B cell (primary cell): ENCODE measurements around the gene SCO2. TPM values are rescaled to one million over a fixed set of nuclear protein-coding genes. Genes with fewer than 3 reads are reported as not detected.
"Not testable (repeated sequence)": the region's sequence is repeated elsewhere in the genome, so short reads cannot be mapped to it uniquely, and the experiment has no call there.

ENCODE experiments used
- ATAC-seq: fragments of 200-7000 bp; cut with Tn5 transposase; one replicate; pipeline ENCODE4 v1.10.0; 2021; ENCODE audit warnings: low read depth, mild to moderate bottlenecking, moderate number of reproducible peaks, moderate library complexity
- CTCF ChIA-PET: fragments of 350-600 bp; sonication (Branson Sonifier 250); formaldehyde crosslinking; loops from one replicate; lab custom pipeline; 2021; ENCODE audit warnings: antibody characterized with exemption, inconsistent platforms; lab: Charles Lee
- POLR2A ChIA-PET: fragments of 350-600 bp; sonication (Branson Sonifier 250); formaldehyde crosslinking; loops from one replicate; lab custom pipeline; 2021; ENCODE audit warnings: antibody characterized with exemption; lab: Charles Lee
- DNase-seq: peaks from one replicate; pipeline ENCODE4 v3.0.0; 2013
- H2AFZ ChIP-seq: 2 replicates; pipeline ENCODE4 v1.6.1; 2012; ENCODE audit warnings: mild to moderate bottlenecking, low read depth, low read length; ENCODE audit not compliant: insufficient read depth, poor library complexity, severe bottlenecking
- H3K27ac ChIP-seq, 2 donors: 1 replicate in 1 of 2; 2 replicates in 1 of 2; pipeline ENCODE4 v1.5.1; 2012 to 2013; ENCODE audit warnings: low read length in 2 of 2, mild to moderate bottlenecking in 2 of 2, moderate library complexity in 1 of 2
- H3K27me3 ChIP-seq, 4 experiments: fragments of 200-600 bp in 1 of 4; sonication (generic) in 1 of 4; replicated peaks in 1 of 4; 1 replicate in 2 of 4; 2 replicates in 2 of 4; pipeline versions ENCODE4 v1.6.1 to v1.7.0; 2013 to 2016; ENCODE audit warnings: low read length in 3 of 4, mild to moderate bottlenecking in 2 of 4, mixed read lengths in 1 of 4, moderate library complexity in 1 of 4; ENCODE audit not compliant: insufficient read depth in 4 of 4, control insufficient read depth in 3 of 4; ENCODE audit errors: control extremely low read depth in 1 of 4
- H3K36me3 ChIP-seq, 2 experiments: replicated peaks in 1 of 2; 1 replicate in 1 of 2; 2 replicates in 1 of 2; pipeline versions ENCODE4 v1.6.1 to v1.7.1; 2013; ENCODE audit warnings: low read length in 1 of 2; ENCODE audit not compliant: insufficient read depth in 2 of 2, control insufficient read depth in 1 of 2; ENCODE audit errors: control extremely low read depth in 1 of 2, extremely low read depth in 1 of 2
- H3K4me1 ChIP-seq, 2 donors: fragments of 200-600 bp in 1 of 2; sonication (generic) in 1 of 2; 1 replicate in 1 of 2; 2 replicates in 1 of 2; pipeline versions ENCODE4 v1.5.1 to v1.6.1; 2013 to 2017; ENCODE audit warnings: low read length in 2 of 2; ENCODE audit not compliant: control insufficient read depth in 2 of 2, insufficient read depth in 2 of 2
- H3K4me2 ChIP-seq: replicated peaks from 2 replicates; pipeline ENCODE3; 2012; ENCODE audit warnings: mild to moderate bottlenecking, low read depth, low read length; ENCODE audit not compliant: poor library complexity, severe bottlenecking
- H3K4me3 ChIP-seq, 5 experiments: fragments of 200-600 bp in 1 of 5; sonication (generic) in 1 of 5; 1 replicate in 3 of 5; 2 replicates in 2 of 5; pipeline versions ENCODE4 v1.5.1 to v1.7.0; 2011 to 2016; ENCODE audit warnings: low read length in 4 of 5, mild to moderate bottlenecking in 4 of 5, low read depth in 2 of 5, control low read depth in 1 of 5, moderate library complexity in 1 of 5; ENCODE audit not compliant: insufficient read depth in 1 of 5; ENCODE audit errors: control extremely low read depth in 1 of 5, extremely low read depth in 1 of 5
- H3K79me2 ChIP-seq: fragments of 200-600 bp; sonication (generic); one replicate; pipeline ENCODE4 v1.6.0; 2016; ENCODE audit warnings: low read length; ENCODE audit not compliant: control insufficient read depth, insufficient read depth
- H3K9ac ChIP-seq: fragments of 200-600 bp; sonication (generic); 2 replicates; pipeline ENCODE4 v1.6.1; 2017; ENCODE audit warnings: mild to moderate bottlenecking, low read length, moderate library complexity
- H3K9me3 ChIP-seq, 3 donors: one replicate each; pipeline versions ENCODE4 v1.6.1 to v1.7.1; 2013; ENCODE audit warnings: low read length in 2 of 3; ENCODE audit not compliant: control insufficient read depth in 2 of 3, insufficient read depth in 1 of 3; ENCODE audit errors: control extremely low read depth in 1 of 3
- H4K20me1 ChIP-seq: 2 replicates; pipeline ENCODE4 v1.6.0; 2012; ENCODE audit warnings: mild to moderate bottlenecking, low read length; ENCODE audit not compliant: insufficient read depth, control insufficient read depth, poor library complexity, severe bottlenecking
- H3K27ac Mint-ChIP-seq: one replicate; pipeline ENCODE4 v1.8.0; 2021; ENCODE audit warnings: mixed read lengths
- H3K27me3 Mint-ChIP-seq: one replicate; pipeline ENCODE4 v1.8.0; 2021; ENCODE audit warnings: mixed read lengths
- H3K4me1 Mint-ChIP-seq: one replicate; pipeline ENCODE4 v1.8.0; 2021; ENCODE audit warnings: mixed read lengths
- H3K4me3 Mint-ChIP-seq: one replicate; pipeline ENCODE4 v1.8.0; 2021; ENCODE audit warnings: mixed read lengths
- H3K9me3 Mint-ChIP-seq: one replicate; pipeline ENCODE4 v1.8.0; 2022; ENCODE audit warnings: mixed read lengths; ENCODE audit not compliant: insufficient read depth
- CTCF ChIP-seq: fragments of 200-600 bp; IDR thresholded peaks from one replicate; pipeline ENCODE4 v1.8.0; 2022; ENCODE audit warnings: antibody characterized with exemption, mild to moderate bottlenecking
- EZH2 ChIP-seq: IDR thresholded peaks from 2 replicates; pipeline ENCODE4 v1.6.1; 2012; ENCODE audit warnings: borderline replicate concordance, low read depth, mild to moderate bottlenecking, moderate library complexity, low read length; ENCODE audit not compliant: insufficient read depth, poor library complexity, severe bottlenecking
- WGBS: methylation state at CpG from one replicate; pipeline ENCODE4 v1.1.5; 2013; ENCODE audit warnings: missing lambda C conversion rate; ENCODE audit not compliant: insufficient coverage; 5-methylcytosine and 5-hydroxymethylcytosine counted together
- intact Hi-C: fragments of 100-400 bp; cut with micrococcal nuclease; formaldehyde crosslinking; loops from one replicate; pipeline ENCODE4 v1.10.0; 2022
- polyA plus RNA-seq: library from polyadenylated mRNA; depleted of rRNA; stranded (reverse); fragments of >200 nt; gene quantifications from 2 replicates; pipeline ENCODE4 v1.2.3, GENCODE V29; 2012
- total RNA-seq, 2 donors: library from RNA; stranded (reverse); fragments of 120-200 nt in 1 of 2; gene quantifications; 1 replicate in 1 of 2; 2 replicates in 1 of 2; pipeline versions ENCODE4 v1.2.3 to v1.2.4, GENCODE V29; 2013 to 2022

The SCO2 gene
- total and polyA plus RNA-seq, 2 donors (not counting 1 experiment from before 2014, with no cell fraction given), result 1.1 to 14.2 TPM

DNA sequence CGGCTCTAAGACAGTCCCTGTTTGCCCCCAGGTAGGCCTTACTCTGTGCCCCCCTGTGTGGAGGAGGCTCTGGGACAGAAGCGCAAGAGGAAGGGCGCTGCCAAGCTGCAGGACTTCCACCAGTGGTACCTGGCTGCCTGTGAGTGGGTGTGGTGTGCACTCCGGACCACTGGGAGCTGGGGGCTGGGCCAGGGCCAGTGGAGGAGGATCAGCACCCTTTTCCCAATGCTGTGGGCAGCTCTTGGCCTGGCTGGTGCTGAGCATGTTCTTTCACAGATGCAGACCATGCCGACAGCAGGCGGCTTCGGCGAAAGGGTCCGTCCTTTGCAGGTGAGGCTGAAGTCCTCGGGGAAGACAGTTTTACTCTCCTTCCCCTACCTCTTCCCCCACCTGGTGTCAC, 3.7 kb downstream of the SCO2 start:
- no peaks in the 10 kb centered on the region for H3K9me3 ChIP-seq
- no peak overlapping the region for H2AFZ ChIP-seq
- H3K27me3 Mint-ChIP-seq, result no peaks in the 10 kb centered on the region
- POLR2A ChIA-PET, result no interaction called here
- peaks cover 7 to 18% of the 10 kb centered on the region in 2 donors for H3K4me1 ChIP-seq
- CTCF ChIA-PET, result no interaction called here
- H3K4me3 Mint-ChIP-seq, result no peak overlapping the region
- peaks cover 9% of the 10 kb centered on the region for H3K4me1 Mint-ChIP-seq
- no peak overlapping the region for H3K9ac ChIP-seq
- H3K27ac ChIP-seq, result no peak overlapping the region
- H3K4me2 ChIP-seq, result no peak overlapping the region
- no peak overlapping the region for H3K4me3 ChIP-seq
- H4K20me1 ChIP-seq, result peaks cover 41% of the 10 kb centered on the region
- H3K79me2 ChIP-seq, result peaks cover 68% of the 10 kb centered on the region
- DNase-seq, result no peak
- no peak for TF ChIP-seq EZH2
- no peak for TF ChIP-seq CTCF
- no peaks in the 10 kb centered on the region for H3K9me3 Mint-ChIP-seq
- intact Hi-C loops, result no loop called here
- H3K27ac Mint-ChIP-seq, result no peak overlapping the region
- ATAC-seq, result no peak
- peaks cover 0 to 59% of the 10 kb centered on the region in 2 experiments for H3K36me3 ChIP-seq
- H3K27me3 ChIP-seq, result no peaks in the 10 kb centered on the region
- 96% methylated on average over 10 of the region's 10 CpGs for WGBS

- H3K79me2 ChIP-seq, result peaks cover 76% of the 10 kb centered on the region
- no peaks in the 10 kb centered on the region for H3K27me3 ChIP-seq
- Mint-ChIP-seq H3K4me3 (no peak overlapping the region), H3K9me3 (no peaks in the 10 kb centered on the region), H3K4me1 (peaks cover 7% of the 10 kb centered on the region), H3K27me3 (no peaks in the 10 kb centered on the region), H3K27ac (no peak overlapping the region)
- DNase-seq, result no peak
- no peak overlapping the region for H3K4me3 ChIP-seq
- intact Hi-C loops, result no loop called here
- no peak for TF ChIP-seq EZH2
- no peak for TF ChIP-seq CTCF
- no peak overlapping the region for H3K4me2 ChIP-seq
- H3K9ac ChIP-seq, result no peak overlapping the region
- POLR2A ChIA-PET, result no interaction called here
- no peak overlapping the region for H3K27ac ChIP-seq
- H2AFZ ChIP-seq, result no peak overlapping the region
- peaks cover 49% of the 10 kb centered on the region for H4K20me1 ChIP-seq
- CTCF ChIA-PET, result interaction anchor here (1.5 kb wide), 1 partner anchor 23 kb away, joined by 3 read pairs; no protein-coding TSS in a partner anchor
- no peak for ATAC-seq
- H3K4me1 ChIP-seq, result peaks cover 7 to 14% of the 10 kb centered on the region in 2 donors
- H3K36me3 ChIP-seq, result peaks cover 0 to 64% of the 10 kb centered on the region in 2 experiments
- WGBS, result 98% methylated on average over 11 of the region's 13 CpGs
- no peaks in the 10 kb centered on the region for H3K9me3 ChIP-seq
Measured at GRCh38 chr22:50520826-50521453, 4.5 kb downstream of the SCO2 start.

DNA sequence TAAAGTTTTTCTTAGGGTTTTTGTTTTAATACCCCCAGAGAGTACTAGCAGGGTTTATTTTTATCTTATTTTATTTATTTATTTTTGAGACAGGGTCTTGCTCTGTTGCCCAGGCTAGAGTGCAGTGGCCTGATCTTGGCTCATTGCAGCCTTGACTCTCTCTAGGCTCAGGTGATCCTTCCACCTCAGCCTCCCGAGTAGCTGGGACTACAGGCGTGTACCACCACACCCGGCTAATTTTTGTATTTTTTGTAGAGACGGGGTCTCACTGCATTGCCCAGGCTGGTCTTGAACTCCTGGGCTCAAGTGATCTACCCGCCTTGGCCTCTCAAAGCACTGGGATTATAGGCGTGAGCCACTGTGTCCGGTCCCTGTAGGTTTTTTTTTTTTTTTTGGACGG, 5.2 kb downstream of the SCO2 start:
- ATAC-seq, DNase-seq, H3K27me3 Mint-ChIP-seq, H3K9me3 Mint-ChIP-seq, intact Hi-C loops, H3K27me3 ChIP-seq, H3K4me1 Mint-ChIP-seq, H3K9ac ChIP-seq, H3K4me3 Mint-ChIP-seq, H3K4me3 ChIP-seq, H3K9me3 ChIP-seq, H2AFZ ChIP-seq, H3K4me2 ChIP-seq, H3K27ac Mint-ChIP-seq, H3K27ac ChIP-seq: not testable (repeated sequence)
- CTCF ChIA-PET, result interaction anchor here (1.5 kb wide), 1 partner anchor 22 kb away, joined by 3 read pairs; no protein-coding TSS in a partner anchor
- Histone ChIP-seq H3K36me3 (peaks cover 0 to 64% of the 10 kb centered on the region in 2 experiments), H3K4me1 (peaks cover 7 to 14% of the 10 kb centered on the region in 2 donors), H3K79me2 (peaks cover 82% of the 10 kb centered on the region), H4K20me1 (peaks cover 54% of the 10 kb centered on the region)
- WGBS, result 100% methylated on average over 4 of the region's 8 CpGs
- POLR2A ChIA-PET, result interaction anchor here (0.7 kb wide), 1 partner anchor 11 kb away, joined by 6 read pairs; no protein-coding TSS in a partner anchor
